ENCODE measurements around the gene ANKRD6. TPM values are rescaled to one million over a fixed set of nuclear protein-coding genes. Genes with fewer than 3 reads are reported as not detected.

ANKRD6 gene
- total RNA-seq, 4 donors from 2014 or later, result 2.7 to 9.4 (median 6.6) TPM

GRCh38 chr6:89564752-89565427, 131.9 kb downstream of the ANKRD6 start:
- Histone ChIP-seq H3K4me3 (no peak overlapping the region), H3K36me3 (no peaks in the 10 kb centered on the region), H3K9me3 (no peaks in the 10 kb centered on the region), H3K27me3 (no peaks in the 10 kb centered on the region), H3K4me1 (no peaks in the 10 kb centered on the region), H3K27ac (no peak overlapping the region)
- no peak for DNase-seq
- TF ChIP-seq EP300 (IDR thresholded peaks at IDR 0.05; ENCODE audit: low read depth), result no peak
- TF ChIP-seq POLR2AphosphoS5 (IDR thresholded peaks at IDR 0.05), result no peak
- TF ChIP-seq POLR2A (IDR thresholded peaks at IDR 0.05), result no peak
- TF ChIP-seq CTCF (IDR thresholded peaks at IDR 0.05), result no peak
- 71 to 72% methylated on average over 8 of the region's 8 CpGs for WGBS, 2 donors (ENCODE audit: low coverage in 1 of 2)
- intact Hi-C loops (cut with DNase I; ENCODE audit: low total_unique reads), result no loop called here
- in situ Hi-C loops (cut with MboI; ENCODE audit: low pct_ligation_motif_present in 1 of 4, low pct_unique_long_range_greater_than_20kb in 1 of 4, low sequenced_read_pairs in 3 of 4), result no loop called here

GRCh38 chr6:89566008-89566800, 133.3 kb downstream of the ANKRD6 start:
- intact Hi-C loops (cut with DNase I; ENCODE audit: low total_unique reads) (no loop called here), in situ Hi-C loops (cut with MboI; ENCODE audit: low pct_ligation_motif_present in 1 of 4, low pct_unique_long_range_greater_than_20kb in 1 of 4, low sequenced_read_pairs in 3 of 4) (no loop called here)
- Histone ChIP-seq H3K4me3 (no peak overlapping the region), H3K36me3 (no peaks in the 10 kb centered on the region), H3K27me3 (no peaks in the 10 kb centered on the region), H3K27ac (no peak overlapping the region), H3K9me3 (no peaks in the 10 kb centered on the region), H3K4me1 (no peaks in the 10 kb centered on the region)
- 90 to 92% methylated on average over 2 to 10 of the region's 10 CpGs for WGBS, 2 donors (ENCODE audit: low coverage in 1 of 2)
- no peak for DNase-seq
- TF ChIP-seq EP300 (IDR thresholded peaks at IDR 0.05; ENCODE audit: low read depth), result no peak
- no peak for TF ChIP-seq POLR2A (IDR thresholded peaks at IDR 0.05)
- no peak for TF ChIP-seq POLR2AphosphoS5 (IDR thresholded peaks at IDR 0.05)
- no peak for TF ChIP-seq CTCF (IDR thresholded peaks at IDR 0.05)

- intact Hi-C loops (cut with DNase I; ENCODE audit: low total_unique reads) (no loop called here), in situ Hi-C loops (cut with MboI; ENCODE audit: low pct_ligation_motif_present in 1 of 4, low pct_unique_long_range_greater_than_20kb in 1 of 4, low sequenced_read_pairs in 3 of 4) (no loop called here)
- H3K27ac ChIP-seq, result no peak overlapping the region
- H3K36me3 ChIP-seq, result no peaks in the 10 kb centered on the region
- H3K27me3 ChIP-seq, result no peaks in the 10 kb centered on the region
- TF ChIP-seq CTCF (IDR thresholded peaks at IDR 0.05), result no peak
- TF ChIP-seq POLR2AphosphoS5 (IDR thresholded peaks at IDR 0.05), result no peak
- no peak for TF ChIP-seq EP300 (IDR thresholded peaks at IDR 0.05; ENCODE audit: low read depth)
- no peak for TF ChIP-seq POLR2A (IDR thresholded peaks at IDR 0.05)
- H3K9me3 ChIP-seq, result no peaks in the 10 kb centered on the region
- H3K4me3 ChIP-seq, result no peak overlapping the region
- DNase-seq, result no peak
- H3K4me1 ChIP-seq, result no peaks in the 10 kb centered on the region
- WGBS, 2 donors (ENCODE audit: low coverage in 1 of 2), result 93 to 95% methylated on average over 12 to 16 of the region's 16 CpGs
Observed at GRCh38 chr6:89566930-89567629, 134.1 kb downstream of the ANKRD6 start.
